ENCODE results near the gene ECM2.

ECM2 gene

DNA sequence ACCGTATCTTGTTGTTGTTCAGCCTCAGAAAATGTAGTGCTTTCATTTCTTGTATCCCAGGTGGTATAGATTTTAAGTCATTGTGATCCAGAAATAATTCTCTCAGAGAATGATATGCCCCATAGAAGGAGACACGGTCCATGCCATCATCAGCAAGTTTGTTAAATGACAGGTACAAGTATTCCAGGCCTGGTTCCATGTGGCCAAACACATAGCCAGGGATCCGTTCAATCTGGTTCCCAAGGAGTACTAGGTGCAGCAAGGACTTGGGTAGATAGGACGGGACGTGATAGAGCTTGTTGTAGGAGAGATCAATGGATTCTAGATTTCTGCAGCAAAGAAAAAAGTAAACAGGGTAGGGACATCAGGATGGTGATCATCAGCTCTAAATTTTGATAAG is 35.1 kb downstream of the ECM2 start:
- no peak for DNase-seq (ENCODE audit: low spot score)

DNA sequence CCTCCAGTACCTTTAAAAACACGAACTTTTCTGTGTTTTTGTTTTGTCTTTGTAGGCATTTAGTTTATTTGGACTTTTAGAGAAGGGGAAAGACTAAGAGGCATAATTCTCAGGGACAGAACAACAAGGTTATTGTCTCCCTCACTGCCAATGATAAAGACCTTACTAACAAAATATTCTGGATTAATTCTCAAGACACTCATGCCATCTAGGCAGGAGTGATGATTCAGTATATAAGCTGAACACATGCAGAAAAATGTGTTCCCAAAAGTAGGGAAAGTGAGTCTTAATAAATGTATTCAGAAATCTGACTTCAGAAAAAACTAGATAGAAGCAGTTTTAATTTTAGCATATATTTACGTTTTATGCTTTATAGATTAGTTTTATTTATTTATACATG is 36.1 kb downstream of the ECM2 start:
- DNase-seq (ENCODE audit: low spot score): no peak

DNA sequence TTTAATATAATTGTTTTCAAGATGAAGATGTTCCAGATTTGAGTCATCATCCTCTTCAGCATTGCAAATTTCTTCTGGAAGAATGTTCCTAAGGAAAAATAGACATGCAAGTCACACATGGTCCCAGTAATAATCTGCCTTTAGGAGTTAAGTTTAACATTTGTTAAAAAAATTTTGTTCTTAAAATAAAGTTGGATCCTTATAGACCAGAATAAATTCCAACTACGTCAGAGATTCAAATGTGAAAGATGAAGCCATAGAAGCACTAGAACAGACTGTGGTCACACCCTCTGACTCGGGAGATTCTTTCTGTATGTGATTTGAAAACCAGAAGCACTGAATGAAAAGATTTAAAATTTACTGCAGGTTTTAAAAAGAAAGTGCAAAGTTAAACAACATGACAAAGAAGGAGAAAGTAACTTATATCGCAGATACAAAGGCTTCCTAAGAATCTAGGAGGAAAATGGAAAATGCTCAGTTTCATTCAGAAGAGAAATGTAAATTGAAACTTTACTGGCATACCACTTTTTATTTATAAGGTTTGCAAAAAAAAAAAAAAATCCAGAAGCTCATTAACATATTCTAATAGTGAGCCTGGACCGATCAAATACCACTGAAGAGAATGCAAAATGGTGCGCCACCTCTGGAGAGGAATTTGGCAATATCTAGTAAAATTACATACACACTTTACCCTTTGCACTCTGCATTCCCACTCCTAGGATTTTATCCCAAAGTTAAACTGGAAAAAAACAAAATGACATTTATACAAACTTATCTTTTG is 39.2 kb downstream of the ECM2 start:
- DNase-seq (ENCODE audit: low spot score): no peak

DNA sequence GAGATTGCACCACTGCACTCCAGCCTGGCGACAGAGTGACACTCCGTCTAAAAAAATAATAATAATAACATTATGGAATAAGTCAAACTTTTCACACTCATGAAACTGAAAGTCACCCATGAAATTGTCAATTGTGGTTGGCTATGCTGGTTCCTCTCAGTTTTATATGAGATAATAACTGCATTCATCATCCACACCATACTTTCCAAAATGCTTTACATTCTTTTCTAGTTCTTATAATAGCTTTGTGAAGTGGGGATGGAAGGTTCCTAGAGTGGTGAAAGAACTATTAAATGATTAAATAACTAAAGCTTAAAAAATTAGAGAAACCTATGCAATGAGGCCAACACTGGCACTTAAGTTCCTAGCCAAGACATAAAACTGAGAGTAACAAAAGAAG is 40.9 kb downstream of the ECM2 start:
- no peak for DNase-seq (ENCODE audit: low spot score)

DNA sequence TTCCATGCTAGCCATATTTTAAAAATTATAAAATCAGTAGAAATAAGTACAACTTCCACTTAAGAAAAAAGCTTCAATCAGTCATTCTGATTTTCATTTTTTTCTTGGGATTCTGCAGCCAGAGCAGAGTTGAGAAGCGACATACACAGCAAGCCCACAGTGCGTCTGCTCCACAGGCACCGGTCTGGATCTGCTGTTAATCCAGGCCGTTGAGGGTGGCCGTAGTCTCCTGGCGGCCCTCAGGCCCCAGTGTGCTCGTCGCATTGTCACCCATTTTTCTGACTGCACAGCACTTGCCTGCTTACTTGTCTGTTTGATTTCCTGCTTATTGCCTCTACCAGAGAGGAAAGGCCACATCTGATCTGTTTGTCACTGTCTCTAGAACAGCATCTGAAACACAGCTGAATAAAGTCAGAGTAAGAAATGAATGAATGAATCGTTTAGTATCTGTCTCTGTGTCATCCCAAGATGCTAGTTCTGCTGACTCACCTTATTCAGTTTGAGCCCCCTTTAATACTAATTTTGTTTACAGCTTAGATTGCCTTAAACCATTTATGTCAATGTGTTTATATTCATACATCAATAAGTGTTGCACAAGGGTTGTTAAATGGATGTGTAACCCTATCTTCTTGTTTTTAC is 41.9 kb downstream of the ECM2 start:
- DNase-seq (ENCODE audit: low spot score): peak; percentile 21

DNA sequence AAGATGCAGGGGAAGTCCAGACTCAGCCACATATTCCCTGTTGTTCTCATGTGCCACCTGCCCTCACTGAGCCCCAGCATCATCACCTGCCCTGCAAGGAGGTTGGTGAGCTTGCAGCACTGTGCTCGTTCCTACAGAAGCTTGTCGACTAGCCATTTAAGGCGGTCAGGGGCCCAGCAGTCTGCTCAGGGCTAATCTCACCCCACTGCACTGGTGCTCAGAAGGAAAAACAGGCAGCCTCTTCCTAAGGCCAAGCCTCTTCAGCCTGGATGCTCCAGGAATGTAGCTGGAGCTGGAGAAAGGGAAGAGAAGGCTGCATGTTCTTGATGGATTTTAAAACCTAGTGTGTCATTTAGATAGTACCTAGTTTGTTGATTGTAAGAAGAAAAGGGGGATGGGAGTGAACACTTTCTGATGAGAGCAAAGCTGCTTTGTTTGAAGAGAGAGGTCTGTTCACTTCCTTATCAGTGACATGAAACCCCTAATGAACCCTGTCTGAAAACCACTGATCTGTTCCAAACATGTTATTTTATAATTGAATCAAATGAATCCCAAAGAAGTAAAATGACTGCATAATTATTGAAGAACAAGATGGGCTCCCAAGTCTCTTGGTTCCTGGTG is 42.9 kb downstream of the ECM2 start:
- DNase-seq (ENCODE audit: low spot score): peak; percentile 67

DNA sequence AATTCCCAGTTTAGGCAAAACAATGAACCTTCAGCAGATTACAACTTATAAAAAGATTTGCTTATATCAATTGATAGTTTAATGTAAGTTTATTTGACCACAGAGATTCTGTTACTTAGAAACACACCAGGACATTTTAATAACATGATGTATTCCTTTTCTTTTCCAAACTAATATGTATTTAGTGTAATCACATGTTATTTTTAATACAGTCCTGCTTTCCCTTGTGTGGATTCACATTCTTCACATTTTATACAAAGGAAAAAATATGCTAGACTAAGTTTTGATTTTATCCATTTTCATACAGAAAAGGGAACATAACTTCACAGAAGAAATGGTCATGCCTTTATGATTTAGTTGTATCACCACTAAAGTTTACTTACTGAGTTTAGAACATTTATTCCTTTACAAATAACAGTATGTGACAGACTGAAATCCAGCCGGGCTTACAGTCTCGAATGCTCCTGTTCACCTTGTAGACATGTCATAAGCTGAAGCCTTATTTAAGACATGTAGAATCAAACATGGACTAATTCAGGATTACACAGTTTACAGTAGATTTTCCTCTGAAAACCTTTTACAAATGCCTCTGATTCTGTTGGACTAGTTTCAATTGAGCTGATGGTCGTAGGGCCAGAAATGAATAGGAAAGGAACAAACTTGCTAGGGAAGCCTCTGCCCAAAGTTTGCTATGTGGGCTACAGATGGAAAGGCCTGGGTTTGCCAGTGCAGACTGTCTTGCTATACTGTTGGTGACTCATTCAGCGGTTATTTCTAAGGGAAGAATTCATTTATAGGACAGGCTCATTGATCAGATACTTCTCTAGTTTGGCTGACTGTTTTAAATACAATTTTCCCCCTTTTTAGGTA is 46.9 kb downstream of the ECM2 start:
- DNase-seq (ENCODE audit: low spot score): no peak

GRCh38 chr9:92486371-92486770 is 49.4 kb downstream of the ECM2 start:
- DNase-seq (ENCODE audit: low spot score): no peak

- no peak for DNase-seq (ENCODE audit: low spot score)
Measured at GRCh38 chr9:92484563-92484962, 51.2 kb downstream of the ECM2 start.

GRCh38 chr9:92483627-92484545 is 51.9 kb downstream of the ECM2 start:
- no peak for DNase-seq (ENCODE audit: low spot score)

DNA sequence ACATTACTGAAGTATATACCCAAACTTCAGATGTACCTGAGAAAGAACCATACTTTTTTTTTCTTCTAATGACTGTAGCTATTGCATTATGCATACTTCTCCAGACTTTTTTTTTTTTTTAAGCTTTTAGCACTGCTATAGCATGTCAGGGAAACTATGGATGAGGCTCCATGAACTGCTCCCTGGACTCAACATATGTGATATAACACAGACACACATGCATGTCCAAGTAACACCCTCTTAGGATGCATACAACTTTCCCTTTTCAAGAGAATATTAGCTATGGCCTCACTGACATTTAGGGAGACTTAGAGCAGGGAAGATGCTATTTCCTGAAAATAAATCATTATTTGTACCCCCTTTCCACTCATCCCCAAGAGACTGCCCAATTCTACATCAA is 53.0 kb downstream of the ECM2 start:
- DNase-seq (ENCODE audit: low spot score): no peak

DNA sequence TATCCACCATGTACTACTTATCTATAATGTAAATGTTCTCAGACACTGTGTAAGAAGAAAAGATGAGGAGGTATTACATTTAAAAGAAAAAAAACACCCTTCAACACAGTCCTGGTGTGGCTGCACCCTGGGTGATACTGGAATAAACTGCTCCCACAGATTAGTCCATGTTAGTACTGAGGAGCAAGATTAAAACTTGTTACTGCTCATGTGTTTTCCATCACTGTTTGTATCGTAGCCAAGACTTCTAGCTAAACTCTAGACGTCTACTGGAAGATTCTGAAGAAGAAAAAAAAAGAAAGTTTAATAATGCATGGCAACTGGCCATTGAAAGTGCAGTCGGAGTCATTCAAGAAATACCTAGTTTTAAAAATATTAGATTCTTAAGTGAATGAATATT is 53.5 kb downstream of the ECM2 start, which contains the start of gene ASPN:
Gene ASPN (minus strand): TSS at position 178 of the 400 bp plus-strand sequence.
- no peak for DNase-seq (ENCODE audit: low spot score)

DNA sequence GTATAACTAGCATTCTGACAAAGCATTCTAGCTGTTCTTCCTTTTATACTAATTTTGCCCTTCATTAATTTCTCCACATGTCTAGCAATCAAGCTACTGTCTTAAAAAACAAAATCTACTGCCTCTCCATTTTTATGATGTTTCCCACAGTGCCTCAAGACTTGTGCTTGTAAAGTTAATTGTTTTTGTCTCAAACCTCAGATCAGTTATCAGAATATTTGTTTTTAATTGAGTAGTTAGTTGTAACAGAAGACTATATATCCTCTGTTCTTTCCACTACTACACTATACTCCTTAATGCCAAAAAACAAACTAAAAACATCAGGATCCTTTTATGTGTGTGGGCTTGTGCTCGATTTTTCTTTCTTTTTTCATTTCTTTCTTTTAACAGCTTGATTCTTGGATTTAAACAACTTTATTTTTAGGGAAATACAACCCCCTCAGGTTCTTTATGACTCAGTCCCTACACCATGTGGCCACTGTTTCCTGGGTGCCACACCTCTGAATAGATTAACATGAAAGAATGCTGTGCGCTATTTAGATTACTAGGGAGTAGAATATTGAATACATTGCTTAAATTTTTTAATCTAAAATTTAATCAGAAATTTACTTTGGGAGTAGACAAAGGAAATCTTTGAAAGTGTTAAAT is 54.7 kb downstream of the ECM2 start:
- no peak for DNase-seq (ENCODE audit: low spot score)

DNA sequence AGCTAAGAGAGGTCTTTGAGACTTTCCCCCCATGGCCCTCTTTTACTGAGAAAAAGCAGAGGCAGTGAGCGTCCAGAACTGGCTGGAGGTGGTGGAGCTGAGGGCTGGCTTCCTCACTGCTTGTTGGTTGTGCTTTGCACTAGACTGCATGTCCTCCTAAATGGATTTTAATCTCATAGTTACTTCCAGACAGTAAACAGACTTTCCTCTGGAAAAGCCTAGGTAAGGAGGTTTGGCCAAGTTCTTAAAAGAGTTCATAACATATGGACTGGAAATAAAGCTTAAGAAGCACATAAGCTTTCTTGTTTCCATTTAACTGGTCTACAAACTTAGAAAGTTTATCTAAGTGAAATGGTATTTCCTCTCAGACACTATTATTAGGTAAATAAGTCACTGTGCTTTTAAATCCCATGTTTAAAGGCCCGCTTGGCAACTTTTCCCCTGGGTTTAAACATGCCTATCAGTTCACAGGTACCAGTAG is 55.5 kb downstream of the ECM2 start:
- DNase-seq (ENCODE audit: low spot score): no peak

- DNase-seq (ENCODE audit: low spot score): no peak
Measured at GRCh38 chr9:92479346-92479745, 56.4 kb downstream of the ECM2 start.

DNA sequence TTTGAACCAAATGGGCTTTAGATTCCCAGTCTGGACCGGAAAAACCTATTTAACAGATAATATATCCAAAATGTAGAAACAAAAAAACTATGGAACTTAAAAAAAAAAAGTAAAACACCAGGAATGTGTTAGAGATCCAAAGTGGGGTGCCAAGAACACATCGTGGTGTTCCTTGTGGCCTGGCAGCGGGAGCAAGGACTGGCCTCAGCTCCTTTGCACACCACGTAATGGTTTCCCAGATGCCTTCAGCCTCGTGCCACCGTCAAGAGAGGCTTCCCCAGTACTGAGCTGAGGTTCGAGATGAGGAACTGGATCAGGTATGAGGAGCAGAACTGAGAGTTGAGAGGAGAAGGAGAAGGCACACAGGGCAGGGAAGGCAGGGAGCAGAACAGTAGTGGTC is 57.0 kb downstream of the ECM2 start:
- no peak for DNase-seq (ENCODE audit: low spot score)

- DNase-seq (ENCODE audit: low spot score): no peak
Measured at GRCh38 chr9:92476962-92477361, 58.8 kb downstream of the ECM2 start.

GRCh38 chr9:92474587-92474986 is 61.2 kb downstream of the ECM2 start:
- DNase-seq (ENCODE audit: low spot score): no peak

- DNase-seq (ENCODE audit: low spot score): no peak
Measured at GRCh38 chr9:92468206-92468605, 67.6 kb downstream of the ECM2 start.

- no peak for DNase-seq (ENCODE audit: low spot score)
Measured at GRCh38 chr9:92467511-92467910, 68.3 kb downstream of the ECM2 start.

All from SK-N-DZ (cell line).